HepG2 (cell line): ENCODE results near the gene TMEM190. TPM values are rescaled to one million over a fixed set of nuclear protein-coding genes. Genes with fewer than 3 reads are reported as not detected.

Experiments used
- CBX1 ChIP-seq: IDR thresholded peaks from one replicate; pipeline ENCODE4 v1.6.1; 2016; ENCODE audit warnings: antibody characterized with exemption, low read depth
- CCDC6 ChIP-seq: sonication (generic); formaldehyde crosslinking; IDR thresholded peaks from 2 replicates; pipeline ENCODE4 v1.8.1; 2022; ENCODE audit warnings: mild to moderate bottlenecking, missing genetic modification reagents, moderate library complexity
- DMAP1 ChIP-seq: IDR thresholded peaks from 2 replicates; pipeline ENCODE4 v1.6.1; 2016
- EZH2 ChIP-seq: conservative IDR thresholded peaks from 2 replicates; pipeline ENCODE4 v1.6.1; 2012; ENCODE audit warnings: mild to moderate bottlenecking, low read depth, low read length, moderate library complexity
- FOXK1 ChIP-seq: sonication (generic); formaldehyde crosslinking; IDR thresholded peaks from 2 replicates; pipeline ENCODE4 v1.4.0; 2020; ENCODE audit warnings: low read depth, missing genetic modification reagents, borderline replicate concordance
- HES4 ChIP-seq: sonication (generic); formaldehyde crosslinking; IDR thresholded peaks from 2 replicates; pipeline ENCODE4 v1.9.0; 2021; ENCODE audit warnings: mild to moderate bottlenecking, missing genetic modification reagents, borderline replicate concordance
- KDM5B ChIP-seq: sonication (generic); formaldehyde crosslinking; IDR thresholded peaks from 2 replicates; pipeline ENCODE4 v1.4.0; 2020; ENCODE audit warnings: missing genetic modification reagents, mild to moderate bottlenecking, borderline replicate concordance
- KMT2B ChIP-seq: IDR thresholded peaks from 2 replicates; pipeline ENCODE4 v1.6.1; 2016; ENCODE audit warnings: missing genetic modification reagents, missing compliant biosample characterization
- MEF2D ChIP-seq: sonication (generic); formaldehyde crosslinking; IDR thresholded peaks from 2 replicates; pipeline ENCODE4 v1.5.1; 2020; ENCODE audit warnings: mild to moderate bottlenecking, missing genetic modification reagents
- NFKB2 ChIP-seq: sonication (generic); formaldehyde crosslinking; IDR thresholded peaks from 2 replicates; pipeline ENCODE4 v1.4.0; 2020; ENCODE audit warnings: missing genetic modification reagents, borderline replicate concordance
- NONO ChIP-seq, 2 experiments: fragments of 450-650 bp in 1 of 2; sonication (generic) in 1 of 2; formaldehyde crosslinking in 1 of 2; IDR thresholded peaks in 1 of 2; conservative IDR thresholded peaks in 1 of 2; 2 replicates each; pipeline versions ENCODE4 v1.6.1 to v1.8.0; 2017 to 2022; ENCODE audit warnings: mild to moderate bottlenecking in 1 of 2, missing genetic modification reagents in 1 of 2, moderate library complexity in 1 of 2
- POLR2G ChIP-seq: fragments of 200-400 bp; formaldehyde crosslinking; IDR thresholded peaks from 2 replicates; pipeline ENCODE4 v1.6.1; 2018; ENCODE audit warnings: mild to moderate bottlenecking, low read depth, low read length, moderate library complexity
- SOX13 ChIP-seq, 3 experiments: fragments of 450-650 bp in 1 of 3; sonication (generic) in 1 of 3; formaldehyde crosslinking in 1 of 3; IDR thresholded peaks in 2 of 3; conservative IDR thresholded peaks in 1 of 3; 2 replicates each; pipeline versions ENCODE4 v1.5.0 to v1.6.1; 2016 to 2020; ENCODE audit warnings: antibody characterized with exemption in 1 of 3, mild to moderate bottlenecking in 1 of 3, missing compliant biosample characterization in 1 of 3, missing genetic modification reagents in 1 of 3, moderate library complexity in 1 of 3
- TSC22D2 ChIP-seq: sonication (generic); formaldehyde crosslinking; IDR thresholded peaks from 2 replicates; pipeline ENCODE4 v1.5.1; 2020; ENCODE audit warnings: missing genetic modification reagents, mild to moderate bottlenecking, borderline replicate concordance
- ZBTB43 ChIP-seq: sonication (generic); formaldehyde crosslinking; conservative IDR thresholded peaks from 2 replicates; pipeline ENCODE4 v1.4.0; 2020; ENCODE audit warnings: missing genetic modification reagents
- ZNF331 ChIP-seq: sonication (generic); formaldehyde crosslinking; IDR thresholded peaks from 2 replicates; pipeline ENCODE4 v1.4.0; 2020; ENCODE audit warnings: missing genetic modification reagents
- ZNF430 ChIP-seq: sonication (generic); formaldehyde crosslinking; IDR thresholded peaks from 2 replicates; pipeline ENCODE4 v1.9.0; 2021; ENCODE audit warnings: mild to moderate bottlenecking, missing genetic modification reagents
- ZNF547 ChIP-seq: sonication (generic); formaldehyde crosslinking; IDR thresholded peaks from 2 replicates; pipeline ENCODE4 v1.5.1; 2020; ENCODE audit warnings: mild to moderate bottlenecking, missing genetic modification reagents
- ZNF558 ChIP-seq: sonication (generic); formaldehyde crosslinking; IDR thresholded peaks from 2 replicates; pipeline ENCODE4 v1.9.0; 2022; ENCODE audit warnings: mild to moderate bottlenecking, missing genetic modification reagents, borderline replicate concordance
- ZZZ3 ChIP-seq: sonication (generic); formaldehyde crosslinking; IDR thresholded peaks from 2 replicates; pipeline ENCODE4 v1.4.0; 2020; ENCODE audit warnings: missing genetic modification reagents, mild to moderate bottlenecking, borderline replicate concordance
- polyA plus RNA-seq, 8 experiments: library from polyadenylated mRNA; depleted of rRNA in 3 of 8; stranded (reverse) in 7 of 8; unstranded in 1 of 8; fragments of >200 nt; fragmentation: Illumina TruSeq in 4 of 8; extraction: Trizol in 4 of 8; gene quantifications; 2 replicates each; pipeline versions ENCODE4 v1.2.1 to v1.2.3, GENCODE V29; 2011 to 2016; ENCODE audit warnings: low read depth in 4 of 8, missing spikeins in 1 of 8, mixed read lengths in 1 of 8; ENCODE audit not compliant: insufficient read depth in 1 of 8
- total RNA-seq, 5 experiments: library from RNA; depleted of rRNA; stranded (reverse); fragments of >200 nt; fragmentation: Illumina TruSeq; extraction: Trizol; gene quantifications; 2 replicates each; pipeline ENCODE4 v1.2.3, GENCODE V29; 2016; ENCODE audit warnings: low read depth in 1 of 5
- TF ChIP-seq, protein P1 (sequence below): sonication (generic); formaldehyde crosslinking; IDR thresholded peaks from 2 replicates; pipeline ENCODE4 v1.8.0; 2022; ENCODE audit warnings: mild to moderate bottlenecking, missing genetic modification reagents, borderline replicate concordance
- TF ChIP-seq, protein P2 (sequence below): IDR thresholded peaks from 2 replicates; pipeline ENCODE4 v1.6.1; 2016
- TF ChIP-seq, protein P3 (sequence below): sonication (generic); formaldehyde crosslinking; IDR thresholded peaks from 2 replicates; pipeline ENCODE4 v1.4.0; 2020; ENCODE audit warnings: missing genetic modification reagents

TMEM190 gene
- total and polyA plus RNA-seq, 2 of the 13 experiments (the other 11 are each of a cell fraction or from before 2014, with no cell fraction given): 0.35 to 0.83 TPM

DNA sequence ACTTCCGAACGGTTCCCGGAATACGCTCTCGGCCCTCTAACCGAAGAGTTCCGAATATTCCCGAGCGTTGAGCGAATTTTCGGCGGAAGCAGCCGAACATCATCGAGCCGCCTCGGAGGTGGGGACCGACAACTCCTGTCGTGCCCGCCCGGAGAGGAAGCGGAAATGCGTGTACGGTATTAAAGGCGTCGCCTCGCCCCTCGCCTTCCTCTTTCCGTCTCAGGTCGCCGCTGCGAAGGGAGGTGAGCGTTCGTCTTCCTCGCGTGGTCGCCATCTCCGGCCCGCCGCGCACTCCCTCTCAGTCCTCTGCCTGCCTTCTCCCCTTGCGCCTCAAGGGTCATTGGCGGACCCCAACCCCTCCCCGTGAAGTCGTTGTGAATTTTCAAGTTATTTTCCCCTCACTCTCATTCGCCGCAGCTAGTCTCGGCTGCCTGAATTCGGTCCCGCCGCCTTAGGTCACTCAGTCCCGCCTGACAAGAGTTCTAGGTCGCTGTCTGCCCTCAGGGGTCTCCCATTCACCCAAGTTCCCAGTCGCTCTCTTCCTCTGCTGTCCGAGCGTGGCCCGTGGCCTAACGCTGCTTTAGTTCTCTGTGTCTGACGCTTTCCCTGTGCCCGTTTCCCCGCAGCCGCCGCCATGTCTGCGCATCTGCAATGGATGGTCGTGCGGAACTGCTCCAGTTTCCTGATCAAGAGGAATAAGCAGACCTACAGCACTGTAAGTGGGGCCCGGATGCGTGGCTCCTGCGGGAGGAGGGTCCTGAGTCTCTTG is 9.3 kb downstream of the TMEM190 start, which contains the start of gene RPL28 (continued):
- TF ChIP-seq SOX13 (IDR thresholded peaks at IDR 0.05): no peak
- TF ChIP-seq SOX13 (CRISPR knock-in tag; conservative IDR thresholded peaks at IDR 0.05 in 1 of 2, IDR thresholded peaks at IDR 0.05 in 1 of 2): 0 out of 4 replicates have a peak, but pooled peaks of 1 of the 2 experiments have one; percentile 48
- peak; percentile 93 for TF ChIP-seq HES4
- TF ChIP-seq ZZZ3 (CRISPR knock-in tag): peak; percentile 94; the same call in 1 of the 2 replicates
- TF ChIP-seq ZNF430 (CRISPR knock-in tag): no peak
- peak; percentile 85; the same call in 1 of the 2 replicates for TF ChIP-seq ZNF331 (CRISPR knock-in tag)
- TF ChIP-seq DMAP1 (CRISPR knock-in tag): peak; percentile 95
- TF ChIP-seq FOXK1 (CRISPR knock-in tag): peak; percentile 47; the same call in 1 of the 2 replicates
- TF ChIP-seq TSC22D2 (CRISPR knock-in tag): peak; percentile 84
- no peak for TF ChIP-seq EZH2
- 0 out of 2 replicates have a peak, but pooled peaks have one; percentile 49 for TF ChIP-seq ZBTB43 (CRISPR knock-in tag)
- TF ChIP-seq, protein P1, sequence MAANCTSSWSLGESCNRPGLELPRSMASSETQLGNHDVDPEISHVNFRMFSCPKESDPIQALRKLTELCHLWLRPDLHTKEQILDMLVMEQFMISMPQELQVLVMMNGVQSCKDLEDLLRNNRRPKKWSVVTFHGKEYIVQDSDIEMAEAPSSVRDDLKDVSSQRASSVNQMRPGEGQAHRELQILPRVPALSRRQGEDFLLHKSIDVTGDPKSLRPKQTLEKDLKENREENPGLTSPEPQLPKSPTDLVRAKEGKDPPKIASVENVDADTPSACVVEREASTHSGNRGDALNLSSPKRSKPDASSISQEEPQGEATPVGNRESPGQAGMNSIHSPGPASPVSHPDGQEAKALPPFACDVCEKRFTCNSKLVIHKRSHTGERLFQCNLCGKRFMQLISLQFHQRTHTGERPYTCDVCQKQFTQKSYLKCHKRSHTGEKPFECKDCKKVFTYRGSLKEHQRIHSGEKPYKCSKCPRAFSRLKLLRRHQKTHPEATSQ: no peak
- TF ChIP-seq POLR2G: peak; percentile 99
- no peak for TF ChIP-seq ZNF547 (CRISPR knock-in tag)
- TF ChIP-seq NFKB2 (CRISPR knock-in tag): peak; percentile 78; the same call in 1 of the 2 replicates
- peak; percentile 25; the same call in 1 of the 2 replicates for TF ChIP-seq KMT2B (CRISPR knock-in tag)
- peak; percentile 87 for TF ChIP-seq CBX1
- TF ChIP-seq, protein P2, sequence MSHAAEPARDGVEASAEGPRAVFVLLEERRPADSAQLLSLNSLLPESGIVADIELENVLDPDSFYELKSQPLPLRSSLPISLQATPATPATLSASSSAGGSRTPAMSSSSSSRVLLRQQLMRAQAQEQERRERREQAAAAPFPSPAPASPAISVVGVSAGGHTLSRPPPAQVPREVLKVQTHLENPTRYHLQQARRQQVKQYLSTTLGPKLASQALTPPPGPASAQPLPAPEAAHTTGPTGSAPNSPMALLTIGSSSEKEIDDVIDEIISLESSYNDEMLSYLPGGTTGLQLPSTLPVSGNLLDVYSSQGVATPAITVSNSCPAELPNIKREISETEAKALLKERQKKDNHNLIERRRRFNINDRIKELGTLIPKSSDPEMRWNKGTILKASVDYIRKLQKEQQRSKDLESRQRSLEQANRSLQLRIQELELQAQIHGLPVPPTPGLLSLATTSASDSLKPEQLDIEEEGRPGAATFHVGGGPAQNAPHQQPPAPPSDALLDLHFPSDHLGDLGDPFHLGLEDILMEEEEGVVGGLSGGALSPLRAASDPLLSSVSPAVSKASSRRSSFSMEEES (CRISPR knock-in tag): peak; percentile 60
- TF ChIP-seq, protein P3, sequence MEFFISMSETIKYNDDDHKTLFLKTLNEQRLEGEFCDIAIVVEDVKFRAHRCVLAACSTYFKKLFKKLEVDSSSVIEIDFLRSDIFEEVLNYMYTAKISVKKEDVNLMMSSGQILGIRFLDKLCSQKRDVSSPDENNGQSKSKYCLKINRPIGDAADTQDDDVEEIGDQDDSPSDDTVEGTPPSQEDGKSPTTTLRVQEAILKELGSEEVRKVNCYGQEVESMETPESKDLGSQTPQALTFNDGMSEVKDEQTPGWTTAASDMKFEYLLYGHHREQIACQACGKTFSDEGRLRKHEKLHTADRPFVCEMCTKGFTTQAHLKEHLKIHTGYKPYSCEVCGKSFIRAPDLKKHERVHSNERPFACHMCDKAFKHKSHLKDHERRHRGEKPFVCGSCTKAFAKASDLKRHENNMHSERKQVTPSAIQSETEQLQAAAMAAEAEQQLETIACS (CRISPR knock-in tag): 0 out of 2 replicates have a peak, but pooled peaks have one; percentile 33
- peak; percentile 18; the same call in 1 of the 2 replicates for TF ChIP-seq ZNF558 (CRISPR knock-in tag)
- TF ChIP-seq KDM5B (CRISPR knock-in tag): peak; percentile 84
- TF ChIP-seq CCDC6: peak; percentile 78; the same call in 1 of the 2 replicates
- peak; percentile 55; the same call in 1 of the 2 replicates for TF ChIP-seq MEF2D (CRISPR knock-in tag)
- no peak for TF ChIP-seq NONO (IDR thresholded peaks at IDR 0.05)
- peak; percentile 90 for TF ChIP-seq NONO (CRISPR knock-in tag; conservative IDR thresholded peaks at IDR 0.05)
